ENCODE data around the gene UGT2A2. TPM values are rescaled to one million over a fixed set of nuclear protein-coding genes. Genes with fewer than 3 reads are reported as not detected.

Gene UGT2A2
- total RNA-seq, 3 donors from 2014 or later: not detected

Other genes with a start within 250 kb of the UGT2A2 start
- gene UGT2B4, start 143.7 kb downstream of the UGT2A2 start, total RNA-seq: under 1 TPM in 1 of 3 donors, not detected in 2; 0.19 TPM
- not detected for gene UGT2A1, start 13.6 kb upstream of the UGT2A2 start, total RNA-seq
- under 1 TPM in 2 of 3 donors, not detected in 1; 0.05 to 0.18 TPM for gene SULT1B1, start 121.0 kb upstream of the UGT2A2 start, total RNA-seq
- gene SULT1E1, start 220.5 kb upstream of the UGT2A2 start, total RNA-seq: not detected

All from activated T-cell treated with anti-CD3 and anti-CD28 coated beads, Interleukin-2, amount 50 U/mL, for 4 hours (primary cell).